Memory B cell (primary cell): ENCODE measurements around the gene CLRN1.

Experiments used
- ATAC-seq: fragments of 150-1000 bp; cut with Tn5 transposase; 2 replicates; pipeline ENCODE4 v1.10.0; 2021; ENCODE audit warnings: low read depth, mild to moderate bottlenecking, moderate library complexity
- DNase-seq, 2 donors: peaks; one replicate each; pipeline ENCODE4 v3.0.0; 2022; ENCODE audit warnings: low spot score in 2 of 2
- H3K27ac Mint-ChIP-seq: one replicate; pipeline ENCODE4 v1.8.0; 2022; ENCODE audit warnings: mild to moderate bottlenecking, moderate library complexity, mixed read lengths
- H3K27me3 Mint-ChIP-seq: one replicate; pipeline ENCODE4 v1.8.0; 2022; ENCODE audit warnings: mixed read lengths
- H3K36me3 Mint-ChIP-seq: one replicate; pipeline ENCODE4 v1.8.0; 2022; ENCODE audit warnings: mild to moderate bottlenecking, mixed read lengths
- H3K4me1 Mint-ChIP-seq: one replicate; pipeline ENCODE4 v1.8.0; 2022; ENCODE audit warnings: mixed read lengths
- H3K4me3 Mint-ChIP-seq: one replicate; pipeline ENCODE4 v1.8.0; 2022; ENCODE audit warnings: mild to moderate bottlenecking, moderate library complexity, mixed read lengths
- H3K9me3 Mint-ChIP-seq: one replicate; pipeline ENCODE4 v1.8.0; 2022; ENCODE audit warnings: mixed read lengths

The CLRN1 gene

DNA sequence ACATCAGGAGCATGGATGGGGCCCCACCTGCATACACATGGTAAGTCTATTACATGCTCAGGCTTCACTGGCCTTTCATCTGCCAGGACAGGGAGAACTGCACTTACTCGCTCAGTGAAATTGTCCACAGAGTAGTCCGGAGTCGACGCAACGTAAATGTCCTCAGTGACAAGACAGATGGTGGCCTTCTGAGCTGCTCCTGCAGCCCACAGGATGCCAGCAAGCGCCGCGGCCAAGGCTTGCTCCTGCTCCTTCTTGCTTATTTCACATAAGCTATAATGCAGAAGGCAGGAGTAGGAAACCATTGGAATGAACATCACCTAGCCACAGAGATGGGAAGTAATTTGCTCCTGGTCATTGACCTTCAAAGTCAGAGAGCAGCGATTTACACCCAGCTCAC is 81.7 kb downstream of the CLRN1 start:
- peaks cover 2% of the 10 kb centered on the region for H3K36me3 Mint-ChIP-seq
- peaks cover 6% of the 10 kb centered on the region for H3K27me3 Mint-ChIP-seq
- DNase-seq: no peak
- H3K9me3 Mint-ChIP-seq: peaks cover 1% of the 10 kb centered on the region
- no peaks in the 10 kb centered on the region for H3K4me1 Mint-ChIP-seq
- H3K27ac Mint-ChIP-seq: no peak overlapping the region
- H3K4me3 Mint-ChIP-seq: no peak overlapping the region
- ATAC-seq: no peak

DNA sequence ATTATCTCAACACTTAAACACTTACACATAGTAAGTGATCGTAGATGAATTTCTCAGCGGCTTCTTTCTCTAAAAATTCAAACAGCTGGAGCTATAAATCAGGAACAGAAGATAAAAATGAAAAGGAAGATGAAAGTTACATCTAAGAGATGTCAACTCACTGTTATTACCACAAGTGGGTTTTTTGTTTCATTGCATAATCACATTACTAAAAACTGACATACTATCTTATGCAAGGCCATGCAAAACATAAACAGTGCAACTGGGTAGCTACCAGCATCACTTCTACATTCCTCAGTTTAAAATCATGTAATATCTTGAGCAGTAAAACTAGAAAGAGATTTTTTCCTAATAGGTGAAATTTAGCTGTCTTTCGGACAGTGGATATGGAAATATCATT is 82.2 kb downstream of the CLRN1 start:
- ATAC-seq: no peak
- H3K4me3 Mint-ChIP-seq: no peak overlapping the region

DNA sequence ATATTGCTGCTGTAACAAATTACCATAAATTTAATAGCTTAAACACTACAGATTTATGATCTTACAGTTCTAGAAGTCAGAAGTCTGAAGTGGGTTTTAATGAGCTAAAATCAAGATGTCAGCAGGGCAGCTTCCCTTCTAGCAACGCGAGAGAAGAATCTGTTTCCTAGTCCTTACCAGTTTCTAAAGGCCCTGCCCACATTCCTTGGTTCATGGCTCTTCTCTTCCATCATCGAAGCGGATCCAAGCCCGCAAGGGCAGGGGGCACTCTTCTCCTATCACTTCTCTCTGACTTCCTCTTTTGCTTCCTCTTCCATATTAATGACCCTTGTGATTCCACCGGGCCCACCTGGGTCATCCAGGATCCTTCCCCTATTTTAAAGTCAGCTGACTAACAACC is 83.4 kb downstream of the CLRN1 start:
- DNase-seq (no peak), ATAC-seq (no peak)
- peaks cover 9% of the 10 kb centered on the region for H3K27me3 Mint-ChIP-seq
- no peak overlapping the region for H3K27ac Mint-ChIP-seq
- H3K9me3 Mint-ChIP-seq: peaks cover 1% of the 10 kb centered on the region
- H3K4me1 Mint-ChIP-seq: no peaks in the 10 kb centered on the region
- no peak overlapping the region for H3K4me3 Mint-ChIP-seq
- H3K36me3 Mint-ChIP-seq: peaks cover 2% of the 10 kb centered on the region

More for the DNA sequence above, 82.2 kb downstream of the CLRN1 start:
- Mint-ChIP-seq H3K9me3 (peaks cover 1% of the 10 kb centered on the region), H3K27me3 (peaks cover 9% of the 10 kb centered on the region), H3K27ac (no peak overlapping the region), H3K36me3 (peaks cover 2% of the 10 kb centered on the region), H3K4me1 (no peaks in the 10 kb centered on the region)
- no peak for DNase-seq

DNA sequence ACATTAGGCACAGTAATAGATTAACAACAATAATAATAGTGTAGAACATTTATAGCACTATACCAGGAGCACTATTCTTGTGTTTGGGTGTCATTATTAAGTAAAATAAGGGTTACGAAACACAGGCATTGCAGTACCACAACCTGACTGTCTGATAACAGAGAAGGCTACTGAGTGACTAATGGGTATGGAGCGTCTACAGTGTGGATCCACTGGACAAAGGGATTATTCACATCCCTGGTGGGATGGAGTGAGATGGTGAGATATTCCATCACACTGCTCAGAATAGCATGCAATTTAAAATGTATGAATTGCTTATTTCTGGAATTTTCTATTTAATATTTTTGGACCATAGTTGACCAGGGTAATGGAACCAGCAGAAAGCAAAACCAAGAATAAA is 85.5 kb downstream of the CLRN1 start:
- no peaks in the 10 kb centered on the region for H3K4me1 Mint-ChIP-seq
- no peak overlapping the region for H3K4me3 Mint-ChIP-seq
- DNase-seq (no peak), ATAC-seq (no peak)
- peaks cover 7% of the 10 kb centered on the region for H3K27me3 Mint-ChIP-seq
- no peak overlapping the region for H3K27ac Mint-ChIP-seq
- H3K36me3 Mint-ChIP-seq: peaks cover 2% of the 10 kb centered on the region
- H3K9me3 Mint-ChIP-seq: peaks cover 1% of the 10 kb centered on the region

DNA sequence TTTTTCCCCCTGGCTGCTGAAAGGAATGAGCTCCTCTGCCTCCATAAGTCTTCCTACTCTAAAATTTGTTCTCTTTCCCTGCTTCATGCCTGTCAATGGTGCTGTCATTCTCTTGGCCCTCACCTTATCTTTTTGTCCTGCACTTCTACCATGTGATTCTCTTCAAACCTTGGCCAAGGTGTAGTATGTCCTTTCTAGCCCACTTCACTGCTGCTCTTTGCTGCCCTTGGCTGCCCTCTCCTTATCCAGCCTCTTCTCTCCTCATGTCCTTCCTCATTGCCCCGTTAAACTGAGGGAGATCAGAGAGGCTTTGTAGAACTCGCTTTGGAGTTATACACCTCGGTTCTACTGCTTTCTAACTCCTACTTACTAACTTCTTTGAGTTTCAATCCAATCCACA is 87.0 kb downstream of the CLRN1 start:
- peaks cover 7% of the 10 kb centered on the region for H3K27me3 Mint-ChIP-seq
- H3K27ac Mint-ChIP-seq: no peak overlapping the region
- ATAC-seq (no peak), DNase-seq (no peak)
- H3K4me3 Mint-ChIP-seq: no peak overlapping the region
- no peaks in the 10 kb centered on the region for H3K4me1 Mint-ChIP-seq
- H3K9me3 Mint-ChIP-seq: peaks cover 1% of the 10 kb centered on the region
- H3K36me3 Mint-ChIP-seq: peaks cover 2% of the 10 kb centered on the region

DNA sequence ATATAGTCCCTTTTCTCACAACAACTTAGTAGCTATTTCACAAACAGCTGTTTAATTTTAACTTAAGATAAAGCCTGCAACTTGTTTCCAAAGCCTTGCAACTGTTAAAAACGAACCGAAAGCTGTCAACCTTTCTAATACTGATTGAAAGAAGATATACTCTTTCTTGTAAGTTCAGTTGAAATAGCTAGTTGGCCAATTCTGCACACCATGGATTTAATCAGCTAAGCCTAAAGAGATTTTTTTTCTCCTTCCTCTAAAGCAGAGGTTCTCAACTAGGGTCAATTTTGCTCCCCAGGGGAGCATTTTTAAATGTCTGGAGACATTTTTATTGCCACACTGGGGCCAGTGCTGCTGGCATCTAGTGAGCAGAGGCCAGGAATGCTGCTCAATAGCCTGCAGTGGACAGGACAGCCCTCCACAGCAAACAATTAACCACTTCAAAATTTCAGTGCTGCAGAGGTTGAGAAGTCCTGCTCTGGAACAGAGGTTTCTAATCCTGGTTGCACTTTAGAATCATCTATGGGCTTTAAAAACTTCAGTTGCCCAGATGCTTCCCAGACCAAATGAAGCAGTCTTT is 93.4 kb downstream of the CLRN1 start:
- no peak for DNase-seq
- no peaks in the 10 kb centered on the region for H3K9me3 Mint-ChIP-seq
- H3K27ac Mint-ChIP-seq: no peak overlapping the region
- no peaks in the 10 kb centered on the region for H3K36me3 Mint-ChIP-seq
- no peak for ATAC-seq
- peaks cover 3% of the 10 kb centered on the region for H3K4me1 Mint-ChIP-seq
- no peaks in the 10 kb centered on the region for H3K27me3 Mint-ChIP-seq
- H3K4me3 Mint-ChIP-seq: no peak overlapping the region

DNA sequence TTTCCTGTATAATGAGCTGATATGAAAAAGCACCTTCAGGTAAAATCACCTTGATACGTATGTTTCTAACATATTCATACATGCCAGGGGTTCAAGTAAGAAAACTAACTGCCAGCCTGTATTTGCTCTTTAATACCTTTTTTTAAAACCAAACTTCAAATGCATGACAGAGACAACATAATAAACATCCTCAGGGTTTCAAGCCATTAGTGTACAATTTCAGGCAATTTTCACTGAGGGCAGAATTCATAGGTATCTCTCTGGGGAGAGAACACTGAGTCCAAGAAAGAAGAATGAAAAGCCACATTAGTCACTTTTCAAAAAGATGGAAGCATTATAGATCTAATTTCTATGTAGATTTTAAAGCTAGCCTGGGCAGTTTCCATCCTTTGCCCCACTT is 94.2 kb downstream of the CLRN1 start:
- ATAC-seq (no peak), DNase-seq (no peak)
- no peak overlapping the region for H3K4me3 Mint-ChIP-seq
- no peaks in the 10 kb centered on the region for H3K36me3 Mint-ChIP-seq
- H3K9me3 Mint-ChIP-seq: no peaks in the 10 kb centered on the region
- no peak overlapping the region for H3K27ac Mint-ChIP-seq
- H3K27me3 Mint-ChIP-seq: no peaks in the 10 kb centered on the region
- H3K4me1 Mint-ChIP-seq: peaks cover 3% of the 10 kb centered on the region

DNA sequence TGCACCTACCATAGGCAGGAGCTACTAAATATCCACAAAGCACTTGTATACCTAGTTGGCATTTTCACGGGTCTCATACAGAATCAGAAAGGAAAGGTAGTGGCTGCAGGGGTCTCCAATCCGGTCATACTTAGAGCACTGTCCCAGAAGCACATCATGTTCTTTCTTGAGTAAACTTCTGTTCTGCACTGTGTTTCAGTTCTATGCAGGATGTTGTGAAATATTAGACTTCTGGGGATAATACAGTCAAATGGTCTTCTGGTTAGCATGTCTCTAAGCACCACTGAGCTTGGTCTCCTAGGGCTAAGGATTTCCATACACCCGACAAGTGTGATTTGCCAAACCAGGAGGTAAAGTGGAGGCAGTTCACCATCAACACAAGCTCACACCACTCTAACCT is 95.2 kb downstream of the CLRN1 start:
- Mint-ChIP-seq H3K27ac (no peak overlapping the region), H3K4me3 (no peak overlapping the region), H3K9me3 (no peaks in the 10 kb centered on the region), H3K36me3 (no peaks in the 10 kb centered on the region), H3K27me3 (no peaks in the 10 kb centered on the region), H3K4me1 (peaks cover 3% of the 10 kb centered on the region)
- DNase-seq (no peak), ATAC-seq (no peak)

DNA sequence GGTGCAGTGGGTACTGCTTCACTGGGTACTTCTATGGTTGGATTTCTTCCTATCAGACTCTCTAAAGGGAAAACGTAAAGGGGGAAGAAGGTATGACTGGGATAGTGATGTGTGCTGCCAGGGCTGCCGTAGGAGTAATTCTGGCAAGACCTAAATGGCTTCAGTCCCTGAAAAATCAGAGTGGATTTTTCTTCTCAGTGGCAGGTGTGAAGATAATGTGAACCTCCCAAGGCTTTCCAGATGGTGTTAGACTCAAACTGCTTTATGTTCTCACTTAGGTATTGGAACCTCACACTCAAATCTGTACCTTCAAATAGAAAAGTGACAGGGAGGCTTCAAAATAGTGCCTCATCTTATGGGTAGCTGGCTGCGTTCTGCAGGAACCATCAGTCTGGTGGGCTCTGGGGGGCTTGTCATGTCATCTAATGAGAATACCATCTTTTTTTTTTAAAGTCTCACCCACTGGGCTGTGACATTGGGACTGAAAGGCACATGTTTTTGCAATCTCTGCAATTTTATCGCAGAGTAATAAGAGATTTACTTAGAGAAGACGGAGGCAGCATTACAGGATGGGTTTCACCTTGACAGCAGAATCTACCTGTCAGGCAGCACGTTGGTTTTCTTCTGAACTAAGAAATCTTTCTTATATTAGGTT is 95.8 kb downstream of the CLRN1 start:
- no peaks in the 10 kb centered on the region for H3K9me3 Mint-ChIP-seq
- ATAC-seq: no peak
- H3K36me3 Mint-ChIP-seq: no peaks in the 10 kb centered on the region

More for the DNA sequence above, 95.8 kb downstream of the CLRN1 start:
- H3K27ac Mint-ChIP-seq: no peak overlapping the region
- no peaks in the 10 kb centered on the region for H3K27me3 Mint-ChIP-seq
- DNase-seq: no peak
- peaks cover 3% of the 10 kb centered on the region for H3K4me1 Mint-ChIP-seq
- H3K4me3 Mint-ChIP-seq: no peak overlapping the region
